Measurements from ENCODE around the gene TSEN2. TPM values are rescaled to one million over a fixed set of nuclear protein-coding genes. Genes with fewer than 3 reads are reported as not detected.
A peak's percentile ranks its signal among the peaks of the same experiment; 100 is the strongest.

Gene TSEN2
- total RNA-seq, 2 experiments from 2014 or later: 14.0 to 14.8 TPM

GRCh38 chr3:12479919-12480427 lies 4.3 kb upstream of the TSEN2 start:
- Mint-ChIP-seq H3K36me3 (ENCODE audit: low read depth) (peaks cover 1% of the 10 kb centered on the region), H3K4me3 (no peak overlapping the region), H3K4me1 (ENCODE audit: low read depth) (peaks cover 14% of the 10 kb centered on the region), H3K27ac (no peak overlapping the region), H3K9me3 (no peaks in the 10 kb centered on the region), H3K27me3 (ENCODE audit: low read depth) (no peaks in the 10 kb centered on the region)
- intact Hi-C loops (cut with micrococcal nuclease): loop anchor here (1.0 to 10.0 kb wide), 5 partner anchors 133 to 855 kb away; no protein-coding TSS in a partner anchor
- CTCF ChIA-PET: interaction anchor here (0.6 to 7.6 kb wide), 35 partner anchors 9 to 1595 kb away, joined by 3 to 129 read pairs (median 4); no protein-coding TSS in a partner anchor
- peak; percentile 23 for DNase-seq

GRCh38 chr3:12483410-12483809 lies 870 bp upstream of the TSEN2 start:
- Mint-ChIP-seq H3K4me3 (peak overlapping the region; percentile 93), H3K36me3 (ENCODE audit: low read depth) (peaks cover 5% of the 10 kb centered on the region), H3K27ac (peak overlapping the region; percentile 82), H3K4me1 (ENCODE audit: low read depth) (peaks cover 40% of the 10 kb centered on the region), H3K9me3 (no peaks in the 10 kb centered on the region), H3K27me3 (ENCODE audit: low read depth) (no peaks in the 10 kb centered on the region)
- intact Hi-C loops (cut with micrococcal nuclease): loop anchor here (5.0 to 10.0 kb wide), 3 partner anchors 136 to 859 kb away; no protein-coding TSS in a partner anchor
- CTCF ChIA-PET: interaction anchor here (0.6 to 3.8 kb wide), 6 partner anchors 51 to 357 kb away, joined by 3 to 33 read pairs (median 3); no protein-coding TSS in a partner anchor
- no peak for DNase-seq

DNA sequence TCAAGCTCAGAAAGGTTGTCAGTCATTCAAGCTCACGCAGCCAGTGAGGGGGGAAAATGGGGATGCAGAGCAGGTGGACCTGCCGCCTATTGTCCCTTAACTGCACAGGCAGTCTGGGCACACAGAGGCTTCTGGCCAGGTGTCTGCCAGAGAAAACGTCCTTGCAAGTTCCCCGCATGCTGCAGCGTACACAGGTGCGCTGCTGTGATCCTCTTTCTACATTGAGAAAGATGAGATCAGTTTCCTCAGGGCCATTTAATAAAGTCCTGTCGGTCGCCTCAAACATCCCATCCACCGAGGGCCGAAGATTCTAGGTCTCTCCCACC lies 445 bp upstream of the TSEN2 start:
- no peaks in the 10 kb centered on the region for H3K9me3 Mint-ChIP-seq
- peaks cover 8% of the 10 kb centered on the region for H3K36me3 Mint-ChIP-seq (ENCODE audit: low read depth)
- intact Hi-C loops (cut with micrococcal nuclease): loop anchor here (1.0 to 10.0 kb wide), 12 partner anchors 73 to 859 kb away; partner anchors contain the start of genes MKRN2, PPARG, RAF1 and RPL32
- H3K27ac Mint-ChIP-seq: peak overlapping the region; percentile 82
- H3K4me3 Mint-ChIP-seq: peak overlapping the region; percentile 93
- DNase-seq: no peak
- H3K4me1 Mint-ChIP-seq (ENCODE audit: low read depth): peaks cover 44% of the 10 kb centered on the region
- H3K27me3 Mint-ChIP-seq (ENCODE audit: low read depth): no peaks in the 10 kb centered on the region
- CTCF ChIA-PET: interaction anchor here (0.6 to 3.8 kb wide), 7 partner anchors 9 to 357 kb away, joined by 3 to 33 read pairs (median 4); no protein-coding TSS in a partner anchor

- no peaks in the 10 kb centered on the region for H3K9me3 Mint-ChIP-seq
- peaks cover 13% of the 10 kb centered on the region for H3K36me3 Mint-ChIP-seq (ENCODE audit: low read depth)
- CTCF ChIA-PET: interaction anchor here (0.5 to 3.8 kb wide), 6 partner anchors 9 to 588 kb away, joined by 3 to 33 read pairs (median 4); no protein-coding TSS in a partner anchor
- intact Hi-C loops (cut with micrococcal nuclease): loop anchor here (1.0 to 10.0 kb wide), 12 partner anchors 72 to 860 kb away; partner anchors contain the start of genes MKRN2, PPARG, RAF1 and RPL32
- H3K27me3 Mint-ChIP-seq (ENCODE audit: low read depth): no peaks in the 10 kb centered on the region
- H3K27ac Mint-ChIP-seq: peak overlapping the region; percentile 82
- peaks cover 45% of the 10 kb centered on the region for H3K4me1 Mint-ChIP-seq (ENCODE audit: low read depth)
- H3K4me3 Mint-ChIP-seq: peak overlapping the region; percentile 93
- no peak for DNase-seq
These were observed 675 bp downstream of the TSEN2 start for GRCh38 chr3:12484983-12485327.

DNA sequence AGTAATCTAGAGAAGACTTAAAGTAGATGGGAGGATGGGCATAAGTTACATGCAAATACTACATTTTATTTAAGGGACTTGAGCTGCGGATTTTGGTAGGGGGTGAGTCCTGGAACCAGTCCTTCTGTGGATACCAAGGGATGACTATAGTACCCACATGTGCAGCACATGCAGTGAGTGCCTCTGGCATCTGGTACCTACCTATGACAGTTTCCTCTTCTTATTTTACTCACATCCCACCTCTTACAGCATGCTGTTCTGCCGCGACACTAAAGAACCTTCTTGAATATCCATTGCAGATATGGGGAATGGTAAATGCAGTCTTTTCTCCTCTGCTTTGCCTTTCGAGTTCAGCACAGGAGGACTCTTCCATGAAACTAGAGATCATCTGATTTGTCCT lies 1.7 kb downstream of the TSEN2 start:
- Mint-ChIP-seq H3K4me1 (ENCODE audit: low read depth) (peaks cover 45% of the 10 kb centered on the region), H3K9me3 (no peaks in the 10 kb centered on the region), H3K4me3 (no peak overlapping the region), H3K27me3 (ENCODE audit: low read depth) (no peaks in the 10 kb centered on the region), H3K27ac (no peak overlapping the region), H3K36me3 (ENCODE audit: low read depth) (peaks cover 18% of the 10 kb centered on the region)
- CTCF ChIA-PET: interaction anchor here (0.6 to 3.8 kb wide), 2 partner anchors 11 to 349 kb away, joined by 3 to 33 read pairs; no protein-coding TSS in a partner anchor
- DNase-seq: no peak
- intact Hi-C loops (cut with micrococcal nuclease): loop anchor here (10.0 kb wide), 1 partner anchor 861 kb away; no protein-coding TSS in a partner anchor

- CTCF ChIA-PET: no interaction called here
- Mint-ChIP-seq H3K27me3 (ENCODE audit: low read depth) (no peaks in the 10 kb centered on the region), H3K9me3 (no peaks in the 10 kb centered on the region), H3K4me3 (no peak overlapping the region), H3K36me3 (ENCODE audit: low read depth) (peaks cover 26% of the 10 kb centered on the region), H3K27ac (no peak overlapping the region), H3K4me1 (ENCODE audit: low read depth) (peaks cover 47% of the 10 kb centered on the region)
- intact Hi-C loops (cut with micrococcal nuclease): loop anchor here (10.0 kb wide), 1 partner anchor 862 kb away; no protein-coding TSS in a partner anchor
- DNase-seq: no peak
These were observed 2.6 kb downstream of the TSEN2 start for GRCh38 chr3:12486916-12487315.

DNA sequence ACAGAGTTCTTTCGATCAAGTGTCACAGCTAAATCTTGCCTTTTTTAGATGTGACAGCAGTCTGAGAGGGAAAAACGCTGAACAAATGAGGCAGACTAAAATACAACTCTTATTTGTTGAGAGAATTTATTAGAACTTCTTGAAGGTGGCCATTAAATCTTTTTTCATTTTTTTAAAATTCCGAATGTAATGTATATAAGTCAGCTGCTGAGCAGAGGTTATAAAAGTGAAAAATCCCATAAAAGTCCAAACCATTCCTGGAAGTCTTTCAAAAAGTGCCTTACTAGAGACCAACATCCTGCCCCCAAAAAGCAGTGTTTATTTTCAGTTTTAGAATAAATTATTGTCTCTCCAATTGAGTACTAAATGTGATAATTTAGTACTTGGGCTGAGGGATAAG lies 3.1 kb downstream of the TSEN2 start:
- DNase-seq: no peak
- no peak overlapping the region for H3K4me3 Mint-ChIP-seq
- no peaks in the 10 kb centered on the region for H3K9me3 Mint-ChIP-seq
- no peak overlapping the region for H3K27ac Mint-ChIP-seq
- no peaks in the 10 kb centered on the region for H3K27me3 Mint-ChIP-seq (ENCODE audit: low read depth)
- H3K4me1 Mint-ChIP-seq (ENCODE audit: low read depth): peaks cover 47% of the 10 kb centered on the region
- H3K36me3 Mint-ChIP-seq (ENCODE audit: low read depth): peaks cover 29% of the 10 kb centered on the region
- CTCF ChIA-PET: no interaction called here
- intact Hi-C loops (cut with micrococcal nuclease): loop anchor here (10.0 kb wide), 1 partner anchor 863 kb away; no protein-coding TSS in a partner anchor

GRCh38 chr3:12487786-12488185 lies 3.5 kb downstream of the TSEN2 start:
- H3K9me3 Mint-ChIP-seq: no peaks in the 10 kb centered on the region
- no peak overlapping the region for H3K4me3 Mint-ChIP-seq
- H3K36me3 Mint-ChIP-seq (ENCODE audit: low read depth): peaks cover 29% of the 10 kb centered on the region
- H3K4me1 Mint-ChIP-seq (ENCODE audit: low read depth): peaks cover 47% of the 10 kb centered on the region
- no peak for DNase-seq
- intact Hi-C loops (cut with micrococcal nuclease): loop anchor here (10.0 kb wide), 1 partner anchor 863 kb away; no protein-coding TSS in a partner anchor
- H3K27me3 Mint-ChIP-seq (ENCODE audit: low read depth): no peaks in the 10 kb centered on the region
- H3K27ac Mint-ChIP-seq: no peak overlapping the region
- CTCF ChIA-PET: no interaction called here

DNA sequence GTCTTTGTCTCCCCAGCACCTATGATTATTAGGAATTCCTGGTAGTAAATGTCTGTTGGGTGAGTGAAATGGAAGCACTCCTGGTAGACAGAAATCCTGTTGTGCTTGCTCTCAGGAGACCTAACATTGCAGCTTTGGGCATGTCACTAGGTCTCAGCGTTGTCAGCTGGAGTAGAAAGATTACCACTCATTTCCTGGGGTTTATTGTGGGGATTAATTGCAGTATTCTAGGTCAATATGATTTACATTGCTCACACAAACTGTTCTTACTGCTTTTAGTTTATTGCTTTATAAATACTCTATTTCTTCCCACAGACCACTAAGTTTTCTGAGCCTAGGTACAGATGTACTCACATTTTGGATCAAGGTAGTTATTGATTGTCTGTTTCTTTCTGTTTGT lies 5.1 kb downstream of the TSEN2 start:
- H3K27ac Mint-ChIP-seq: no peak overlapping the region
- intact Hi-C loops (cut with micrococcal nuclease): loop anchor here (10.0 kb wide), 1 partner anchor 865 kb away; no protein-coding TSS in a partner anchor
- DNase-seq: no peak
- H3K4me3 Mint-ChIP-seq: no peak overlapping the region
- CTCF ChIA-PET: no interaction called here
- H3K4me1 Mint-ChIP-seq (ENCODE audit: low read depth): peaks cover 37% of the 10 kb centered on the region
- peaks cover 35% of the 10 kb centered on the region for H3K36me3 Mint-ChIP-seq (ENCODE audit: low read depth)
- H3K27me3 Mint-ChIP-seq (ENCODE audit: low read depth): no peaks in the 10 kb centered on the region
- no peaks in the 10 kb centered on the region for H3K9me3 Mint-ChIP-seq

DNA sequence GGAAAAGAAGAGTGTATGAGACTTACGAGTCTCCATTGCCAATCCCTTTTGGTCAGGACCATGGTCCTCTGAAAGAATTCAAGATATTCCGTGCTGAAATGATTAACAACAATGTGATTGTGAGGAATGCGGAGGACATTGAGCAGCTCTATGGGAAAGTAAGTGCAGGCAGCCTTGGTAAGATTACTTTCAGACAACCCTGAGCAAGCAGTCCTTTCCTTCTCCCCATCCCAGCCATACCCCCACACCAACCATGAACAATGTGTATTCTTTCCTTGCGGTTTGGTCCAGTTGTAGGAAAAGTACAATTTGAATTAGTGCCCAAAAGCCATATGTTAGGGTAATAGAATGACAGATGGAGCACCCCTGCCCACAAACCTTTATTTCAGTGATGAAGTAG lies 5.6 kb downstream of the TSEN2 start:
- no peak for DNase-seq
- no peak overlapping the region for H3K4me3 Mint-ChIP-seq
- no peaks in the 10 kb centered on the region for H3K27me3 Mint-ChIP-seq (ENCODE audit: low read depth)
- H3K4me1 Mint-ChIP-seq (ENCODE audit: low read depth): peaks cover 37% of the 10 kb centered on the region
- H3K36me3 Mint-ChIP-seq (ENCODE audit: low read depth): peaks cover 36% of the 10 kb centered on the region
- H3K9me3 Mint-ChIP-seq: no peaks in the 10 kb centered on the region
- H3K27ac Mint-ChIP-seq: no peak overlapping the region
- CTCF ChIA-PET: no interaction called here
- intact Hi-C loops (cut with micrococcal nuclease): loop anchor here (10.0 kb wide), 1 partner anchor 865 kb away; no protein-coding TSS in a partner anchor

- Mint-ChIP-seq H3K27me3 (ENCODE audit: low read depth) (no peaks in the 10 kb centered on the region), H3K27ac (no peak overlapping the region), H3K4me1 (ENCODE audit: low read depth) (peaks cover 31% of the 10 kb centered on the region), H3K4me3 (no peak overlapping the region), H3K36me3 (ENCODE audit: low read depth) (peaks cover 40% of the 10 kb centered on the region), H3K9me3 (no peaks in the 10 kb centered on the region)
- no peak for DNase-seq
- intact Hi-C loops (cut with micrococcal nuclease): no loop called here
- CTCF ChIA-PET: interaction anchor here (0.7 kb wide), 1 partner anchor 50 kb away, joined by 4 read pairs; no protein-coding TSS in a partner anchor
These were observed 6.3 kb downstream of the TSEN2 start for GRCh38 chr3:12490547-12490946.

DNA sequence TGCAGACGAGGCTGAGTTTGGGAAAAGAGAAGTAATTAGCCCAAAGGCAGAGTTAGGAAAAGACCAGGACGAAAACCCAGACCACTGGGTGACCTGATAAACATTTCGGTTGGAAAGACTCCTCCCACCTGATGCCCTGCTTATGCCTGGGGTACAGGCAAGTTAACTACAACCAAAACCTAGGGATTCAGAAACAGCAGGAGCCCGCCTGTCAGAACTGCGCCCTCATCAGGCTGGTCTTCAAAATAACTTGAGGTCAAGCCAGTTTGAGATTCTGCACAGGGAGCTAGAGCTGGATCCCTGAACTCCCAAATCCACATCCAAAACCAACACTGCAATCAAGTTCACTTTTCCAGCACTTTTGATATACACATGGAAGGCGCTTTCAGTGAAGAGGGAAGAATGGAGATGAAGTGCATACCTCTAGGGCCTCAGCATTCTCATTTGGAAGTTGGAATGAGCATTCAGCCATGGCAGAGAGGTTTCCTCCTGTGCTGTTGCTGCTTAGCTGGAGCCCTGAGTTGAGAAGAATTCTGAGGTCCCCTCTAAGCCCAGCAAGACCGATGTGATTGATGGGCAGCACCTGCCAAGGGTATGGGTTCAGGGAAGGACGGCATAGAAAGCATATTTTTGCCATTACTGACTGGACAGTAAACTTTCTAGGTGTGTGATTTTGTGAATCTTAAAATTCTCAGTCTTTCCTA lies 11.6 kb downstream of the TSEN2 start:
- intact Hi-C loops (cut with micrococcal nuclease): no loop called here
- Mint-ChIP-seq H3K4me3 (no peak overlapping the region), H3K27me3 (ENCODE audit: low read depth) (no peaks in the 10 kb centered on the region), H3K27ac (no peak overlapping the region), H3K36me3 (ENCODE audit: low read depth) (peaks cover 53% of the 10 kb centered on the region), H3K4me1 (ENCODE audit: low read depth) (peaks cover 2% of the 10 kb centered on the region), H3K9me3 (no peaks in the 10 kb centered on the region)
- CTCF ChIA-PET: interaction anchor here (0.6 kb wide), 1 partner anchor 226 kb away, joined by 3 read pairs; no protein-coding TSS in a partner anchor
- DNase-seq: no peak
